GM18505 (cell line): ENCODE measurements around the gene SELENOK.
"Not testable (repeated sequence)": the region's sequence is repeated elsewhere in the genome, so short reads cannot be mapped to it uniquely, and the experiment has no call there.

Source experiments
- ATAC-seq: cut with Tn5 transposase; IDR thresholded peaks from one replicate; pipeline ENCODE4 v1.9.1; 2021; ENCODE audit not compliant: unreplicated experiment
- POLR2A ChIP-seq: IDR thresholded peaks from 4 replicates; pipeline ENCODE4 v1.6.1; 2011; ENCODE audit warnings: borderline replicate concordance; ENCODE audit not compliant: insufficient read depth, insufficient read length; ENCODE audit errors: extremely low read depth

SELENOK gene

GRCh38 chr3:53891497-53892285, at the start of gene SELENOK:
Gene SELENOK (minus strand): TSS chr3:53891859.
- peak; percentile 97 for ATAC-seq
- TF ChIP-seq POLR2A: peak; percentile 93

- no peak for ATAC-seq
- TF ChIP-seq POLR2A: no peak
Measured at GRCh38 chr3:53941184-53941583, 49.5 kb upstream of the SELENOK start.

DNA sequence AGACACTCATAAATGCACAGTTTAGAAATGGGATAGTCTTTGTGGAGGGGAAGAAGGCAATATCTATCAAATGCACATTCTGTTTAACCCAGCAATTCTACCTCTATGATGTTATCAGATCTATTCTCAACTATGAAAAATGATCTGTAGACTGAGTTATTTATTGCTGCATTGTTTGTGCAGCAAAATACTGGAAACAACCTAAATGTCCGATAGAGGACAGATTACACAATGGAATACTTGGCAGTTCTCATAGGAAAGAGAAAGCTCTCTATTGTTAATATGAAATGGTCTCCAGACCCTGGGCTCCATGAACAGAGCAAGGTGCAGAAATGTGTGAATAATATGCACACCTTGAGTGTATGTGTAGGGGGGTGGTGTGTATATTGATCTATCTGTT, 49.0 kb upstream of the SELENOK start:
- ATAC-seq: no peak

DNA sequence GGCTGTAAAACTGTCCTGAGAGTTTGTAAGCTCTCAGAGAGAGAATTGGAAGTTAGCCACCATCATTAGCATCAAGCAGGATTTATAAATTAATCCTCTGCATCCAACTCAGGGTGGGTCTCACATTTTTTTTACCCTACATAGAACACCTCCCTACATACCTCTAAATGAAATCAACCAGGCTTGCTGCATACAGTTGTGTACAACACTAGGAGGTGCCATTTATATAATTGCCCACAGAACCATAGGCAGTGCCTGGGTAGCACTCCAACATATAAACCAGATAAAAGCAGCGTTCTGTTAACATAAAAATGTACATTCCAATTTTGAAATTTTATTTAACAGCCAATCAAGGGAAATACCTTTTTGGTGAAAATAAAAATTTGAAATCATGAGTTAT, 48.2 kb upstream of the SELENOK start:
- no peak for ATAC-seq
- TF ChIP-seq POLR2A: no peak

More for the DNA sequence above, 49.0 kb upstream of the SELENOK start:
- TF ChIP-seq POLR2A: no peak

DNA sequence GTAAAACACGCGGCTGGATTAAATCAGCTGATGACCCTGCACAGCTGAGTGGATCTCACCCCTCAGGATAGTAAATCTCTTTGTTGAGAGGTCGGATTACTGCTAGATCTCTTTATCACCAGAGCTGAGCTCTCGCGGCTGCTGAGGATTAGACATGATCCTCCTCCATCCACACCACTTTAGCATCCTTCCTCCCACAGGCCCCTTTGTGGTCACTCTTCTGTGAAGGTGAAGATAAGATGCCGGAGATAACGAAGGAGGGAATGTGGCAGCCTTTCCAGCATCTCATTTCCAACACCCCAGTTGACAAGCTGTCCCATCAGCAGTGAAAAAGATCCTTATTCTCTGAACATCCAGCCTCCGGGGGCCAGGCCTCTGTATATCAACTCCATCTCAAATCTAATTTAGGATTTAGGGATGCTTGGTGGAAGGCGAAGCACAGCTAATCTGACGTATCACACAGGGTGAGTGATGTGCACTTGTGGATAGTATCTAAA, 47.5 kb upstream of the SELENOK start:
- no peak for ATAC-seq
- TF ChIP-seq POLR2A: no peak

DNA sequence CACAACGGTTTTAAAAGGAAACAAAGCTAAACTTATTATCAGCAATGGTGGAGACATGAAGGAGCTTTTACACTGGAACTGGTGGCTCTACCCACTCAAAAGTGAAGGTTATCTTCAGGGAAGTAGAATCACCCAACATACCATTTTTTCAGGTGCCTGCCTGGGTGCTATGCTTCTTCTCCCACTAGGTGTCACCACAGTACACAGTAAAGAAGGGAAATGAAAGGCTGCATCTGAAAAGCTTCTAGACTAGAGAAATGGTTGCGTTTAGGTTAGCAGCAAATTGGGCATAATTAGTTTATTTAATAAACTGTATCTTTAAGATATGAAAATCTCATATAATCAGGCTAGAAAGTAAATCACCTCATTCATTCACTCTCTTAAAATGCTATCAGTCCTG, 47.0 kb upstream of the SELENOK start:
- TF ChIP-seq POLR2A: no peak
- ATAC-seq: no peak

DNA sequence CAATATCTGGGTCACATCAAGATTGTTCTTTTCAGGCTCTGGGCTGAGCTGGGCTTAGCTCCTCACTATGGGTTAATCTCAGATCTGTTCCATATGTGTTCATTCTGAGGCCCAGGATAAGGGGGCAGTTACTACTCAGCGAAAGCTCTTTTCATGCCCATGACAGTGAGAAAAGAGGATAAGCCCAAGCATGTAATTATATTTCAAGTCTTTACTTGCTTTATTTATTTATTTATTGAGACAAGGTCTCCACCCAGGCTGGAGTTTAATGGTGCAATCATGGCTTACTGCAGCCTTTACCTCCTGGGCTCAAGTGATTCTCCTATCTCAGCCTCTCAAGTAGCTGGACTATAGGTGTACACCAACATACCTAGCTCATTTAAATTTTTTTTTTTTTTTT, 44.7 kb upstream of the SELENOK start:
- no peak for TF ChIP-seq POLR2A
- ATAC-seq: no peak

GRCh38 chr3:53935283-53935901, 43.7 kb upstream of the SELENOK start:
- TF ChIP-seq POLR2A: no peak
- no peak for ATAC-seq

GRCh38 chr3:53927208-53927872, 35.7 kb upstream of the SELENOK start:
- not testable (repeated sequence) for ATAC-seq

GRCh38 chr3:53921296-53921695, 29.6 kb upstream of the SELENOK start:
- no peak for ATAC-seq
- TF ChIP-seq POLR2A: no peak

DNA sequence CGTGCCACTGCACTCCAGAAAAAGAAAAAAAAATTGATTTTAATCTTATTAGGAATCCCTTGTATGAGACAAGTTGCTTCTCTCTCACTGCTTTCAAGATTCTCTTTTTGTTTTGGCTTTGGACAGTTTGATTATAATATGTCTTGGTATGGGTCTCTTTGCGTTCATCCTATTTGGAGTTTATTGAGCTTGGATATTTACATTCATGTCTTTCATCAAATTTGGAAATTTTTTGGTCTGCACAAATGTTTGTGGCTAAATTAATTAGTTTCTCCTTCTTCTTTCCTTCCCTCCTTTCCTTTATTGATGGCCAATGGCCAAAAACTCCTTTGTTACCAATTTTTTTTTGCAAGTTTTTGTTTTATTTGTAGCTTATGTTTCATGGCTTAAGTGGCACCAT, 28.1 kb upstream of the SELENOK start:
- TF ChIP-seq POLR2A: no peak
- ATAC-seq: no peak

DNA sequence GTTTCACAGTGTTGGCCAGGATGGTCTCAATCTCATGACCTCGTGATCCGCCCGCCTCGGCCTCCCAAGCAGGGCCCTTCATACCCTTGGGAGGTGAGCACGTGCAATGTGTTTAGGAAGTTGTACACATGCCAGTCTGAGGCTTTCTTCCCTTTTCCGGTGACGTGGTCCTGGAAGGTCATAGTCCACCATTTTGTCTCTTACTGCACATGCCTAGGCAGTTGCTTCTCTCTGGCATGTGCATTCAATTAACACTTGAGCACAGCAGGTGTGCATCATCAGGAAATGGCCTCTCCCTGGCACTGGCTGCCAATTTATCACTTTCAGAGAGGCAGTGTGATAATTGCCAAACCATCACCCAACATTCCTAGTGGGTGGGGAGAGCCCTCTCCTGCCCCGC, 21.7 kb upstream of the SELENOK start:
- TF ChIP-seq POLR2A: no peak
- ATAC-seq: no peak

DNA sequence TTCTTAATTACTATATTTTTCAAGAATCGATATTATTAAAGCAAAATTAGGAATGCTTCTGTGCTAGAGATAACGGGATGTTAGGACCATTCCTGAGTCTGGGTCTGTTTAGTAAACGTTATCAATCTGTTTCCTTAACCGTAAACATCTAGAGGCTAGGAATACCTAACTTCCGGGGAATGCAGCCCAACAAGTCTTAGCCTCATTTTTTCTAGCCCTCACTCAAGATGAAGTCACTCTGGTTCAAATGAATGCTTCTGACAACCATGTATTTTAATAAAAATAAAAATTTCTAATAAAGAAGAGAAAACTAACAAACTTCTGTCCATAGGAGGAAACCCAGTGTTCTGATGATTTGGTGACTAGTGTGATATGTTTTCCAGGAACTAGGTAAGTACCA, 11.1 kb upstream of the SELENOK start:
- TF ChIP-seq POLR2A: no peak

DNA sequence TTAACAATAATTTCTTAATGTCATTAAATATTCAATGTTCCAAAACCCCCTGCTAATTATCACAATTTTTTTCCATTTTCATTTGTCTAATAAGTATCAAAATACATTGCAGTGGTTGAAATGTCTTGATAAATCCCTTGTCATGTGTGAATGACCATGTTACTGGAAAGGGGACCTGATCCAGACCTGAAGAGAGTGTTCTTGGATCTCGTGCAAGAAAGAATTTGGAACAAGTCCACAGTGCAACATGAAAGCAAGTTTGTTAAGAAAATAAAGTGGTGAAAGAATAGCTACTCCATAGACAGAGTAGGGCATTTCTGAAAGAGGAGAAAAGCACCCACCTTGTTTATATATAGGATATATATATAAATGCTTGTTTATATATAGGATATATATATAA, 10.4 kb upstream of the SELENOK start:
- ATAC-seq: no peak
- TF ChIP-seq POLR2A: no peak

More for the DNA sequence above, 11.1 kb upstream of the SELENOK start:
- ATAC-seq: no peak
